HG03378 (cell line): ENCODE results near the gene SPOCK1.
"Not testable (repeated sequence)": the region's sequence is repeated elsewhere in the genome, so short reads cannot be mapped to it uniquely, and the experiment has no call there.

Experiments used
- ATAC-seq: cut with Tn5 transposase; IDR thresholded peaks from one replicate; pipeline ENCODE4 v1.9.1; 2021; ENCODE audit warnings: mild to moderate bottlenecking, moderate library complexity; ENCODE audit not compliant: unreplicated experiment

Gene SPOCK1

GRCh38 chr5:136998854-136999357, 500.2 kb downstream of the SPOCK1 start:
- no peak for ATAC-seq

- ATAC-seq, result no peak
Observed at GRCh38 chr5:136994154-136994553, 505.0 kb downstream of the SPOCK1 start.

- ATAC-seq, result no peak
Observed at GRCh38 chr5:136992796-136993489, 506.2 kb downstream of the SPOCK1 start.

- no peak for ATAC-seq
Observed at GRCh38 chr5:136985785-136986475, 513.2 kb downstream of the SPOCK1 start.

- no peak for ATAC-seq
Observed at GRCh38 chr5:136984772-136985446, 514.2 kb downstream of the SPOCK1 start.

GRCh38 chr5:136981936-136982335, 517.2 kb downstream of the SPOCK1 start:
- ATAC-seq, result no peak

- no peak for ATAC-seq
Observed at GRCh38 chr5:136979131-136979530, 520.0 kb downstream of the SPOCK1 start.

GRCh38 chr5:136963504-136963903, 535.6 kb downstream of the SPOCK1 start:
- ATAC-seq, result no peak

- no peak for ATAC-seq
Observed at GRCh38 chr5:136957428-136957827, 541.7 kb downstream of the SPOCK1 start.

GRCh38 chr5:136954142-136954541, 545.0 kb downstream of the SPOCK1 start:
- not testable (repeated sequence) for ATAC-seq

- not testable (repeated sequence) for ATAC-seq
Observed at GRCh38 chr5:136953346-136954069, 545.6 kb downstream of the SPOCK1 start.

- no peak for ATAC-seq
Observed at GRCh38 chr5:136927571-136927970, 571.6 kb downstream of the SPOCK1 start.

- no peak for ATAC-seq
Observed at GRCh38 chr5:136926073-136926472, 573.1 kb downstream of the SPOCK1 start.
